GM13977 (cell line): ENCODE data around the gene SLFN5.

Experiments
- DNase-seq: peaks from one replicate; pipeline ENCODE4 v3.0.0; 2012; ENCODE audit warnings: low spot score
- CTCF ChIP-seq: IDR thresholded peaks from 2 replicates; pipeline ENCODE4 v1.5.1; 2012; ENCODE audit warnings: mild to moderate bottlenecking, control low read depth; ENCODE audit not compliant: insufficient read depth; ENCODE audit errors: extremely low read depth, missing control alignments
- in situ Hi-C: fragments of 300-500 bp; cut with MboI; formaldehyde crosslinking; loops from one replicate; pipeline ENCODE4 v1.12.0; 2022; ENCODE audit warnings: low sequenced_read_pairs, low pct_unique_long_range_greater_than_20kb, mixed read lengths, inconsistent platforms; ENCODE audit not compliant: unreplicated experiment

The SLFN5 gene

GRCh38 chr17:35235289-35235688 lies 7.6 kb upstream of the SLFN5 start:
- in situ Hi-C loops, result no loop called here
- TF ChIP-seq CTCF, result no peak
- DNase-seq, result no peak

DNA sequence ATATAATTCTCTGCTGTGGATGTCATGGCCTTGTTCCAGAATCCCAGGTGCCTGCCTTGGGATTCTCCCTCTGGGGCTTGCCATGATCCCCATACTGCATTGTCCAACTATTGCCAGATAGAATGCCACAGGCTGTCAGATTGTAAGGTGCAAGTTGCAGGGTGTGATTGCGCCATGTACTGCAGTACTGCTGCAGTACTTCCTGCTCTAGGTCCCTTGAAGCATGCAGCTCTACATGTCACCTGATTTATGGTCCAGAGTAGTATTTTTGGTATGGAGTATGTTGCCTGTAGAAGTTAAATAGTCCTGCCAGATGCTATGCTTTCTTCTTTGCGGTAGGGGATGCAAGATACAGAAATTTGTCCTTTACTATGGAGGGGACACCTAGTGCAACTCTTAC lies 7.0 kb upstream of the SLFN5 start:
- TF ChIP-seq CTCF, result no peak
- in situ Hi-C loops, result no loop called here
- DNase-seq, result no peak

DNA sequence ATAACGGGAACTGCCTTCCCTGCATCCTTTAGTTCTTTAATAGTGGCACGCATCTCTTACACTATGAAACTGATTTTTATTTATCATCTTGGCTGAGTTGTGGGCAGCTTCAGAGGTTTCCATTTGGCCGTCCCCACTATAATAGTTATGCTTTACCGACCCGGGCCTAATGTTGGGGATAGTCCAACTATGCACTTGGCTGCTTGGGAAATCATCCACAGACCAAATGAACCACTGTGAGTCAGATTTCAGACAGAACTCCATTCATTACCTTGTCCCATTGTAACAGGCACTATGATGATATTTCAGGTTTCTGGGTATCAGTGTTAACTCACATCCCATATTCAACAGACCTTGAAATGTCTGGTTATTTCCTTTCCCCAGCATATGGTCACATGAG lies 6.1 kb upstream of the SLFN5 start:
- TF ChIP-seq CTCF, result no peak
- in situ Hi-C loops, result no loop called here
- no peak for DNase-seq

DNA sequence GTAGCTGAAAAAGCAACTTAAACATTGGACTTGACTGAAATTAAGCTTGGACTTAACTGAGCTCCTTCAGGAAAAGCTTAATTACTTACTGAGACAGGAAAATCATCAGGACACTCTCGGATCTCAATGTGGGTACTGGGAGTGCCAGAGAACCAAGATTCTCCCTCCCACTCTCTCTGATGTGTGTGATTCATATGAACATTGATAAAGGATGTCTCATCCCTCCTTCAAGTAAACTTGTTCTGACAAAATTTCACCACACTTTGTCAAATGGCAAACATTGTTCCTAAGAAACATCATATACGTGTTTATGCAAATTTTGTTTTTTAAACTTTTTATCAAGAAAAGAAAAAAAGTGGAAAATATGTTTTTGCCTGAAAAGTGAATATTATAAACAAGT lies 4.1 kb upstream of the SLFN5 start:
- in situ Hi-C loops, result no loop called here

GRCh38 chr17:35239823-35240222 lies 3.0 kb upstream of the SLFN5 start:
- in situ Hi-C loops, result no loop called here
- TF ChIP-seq CTCF, result no peak
- no peak for DNase-seq

More for the DNA sequence above, 4.1 kb upstream of the SLFN5 start:
- TF ChIP-seq CTCF, result no peak
- DNase-seq, result no peak

- DNase-seq, result no peak
- in situ Hi-C loops, result no loop called here
- TF ChIP-seq CTCF, result no peak
Measured at GRCh38 chr17:35240861-35241260, 2.0 kb upstream of the SLFN5 start.

- in situ Hi-C loops, result no loop called here
- no peak for TF ChIP-seq CTCF
Measured at GRCh38 chr17:35241520-35241919, 1.4 kb upstream of the SLFN5 start.

More at GRCh38 chr17:35241520-35241919, 1.4 kb upstream of the SLFN5 start:
- DNase-seq, result no peak
